CD4-positive, alpha-beta T cell (primary cell): ENCODE data around the gene DAO. TPM values are rescaled to one million over a fixed set of nuclear protein-coding genes. Genes with fewer than 3 reads are reported as not detected.

ENCODE experiments used
- ATAC-seq: fragments of 200-7000 bp; cut with Tn5 transposase; one replicate; pipeline ENCODE4 v1.10.0; 2022; ENCODE audit warnings: mild to moderate bottlenecking; ENCODE audit not compliant: poor library complexity
- CTCF ChIA-PET: fragments of 350-600 bp; sonication (Branson Sonifier 250); formaldehyde crosslinking; loops from one replicate; lab custom pipeline; 2021; ENCODE audit warnings: antibody characterized with exemption, inconsistent platforms; lab: Charles Lee
- POLR2A ChIA-PET: fragments of 350-600 bp; sonication (Branson Sonifier 250); formaldehyde crosslinking; loops from one replicate; lab custom pipeline; 2021; ENCODE audit warnings: antibody characterized with exemption, inconsistent platforms; lab: Charles Lee
- DNase-seq, 14 experiments: peaks; one replicate each; pipeline ENCODE4 v3.0.0-alpha.2; 2013 to 2020; ENCODE audit warnings: mixed read lengths in 2 of 14
- H3K27ac ChIP-seq, 2 donors: one replicate each; pipeline versions ENCODE4 v1.5.1 to v1.7.0; 2013; ENCODE audit warnings: low read length in 2 of 2, low read depth in 1 of 2, mild to moderate bottlenecking in 1 of 2
- H3K27me3 ChIP-seq, 2 experiments: 1 replicate in 1 of 2; 2 replicates in 1 of 2; pipeline versions ENCODE4 v1.6.1 to v1.7.0; 2013; ENCODE audit warnings: low read length in 2 of 2, control low read depth in 1 of 2, mild to moderate bottlenecking in 1 of 2, moderate library complexity in 1 of 2; ENCODE audit not compliant: insufficient read depth in 2 of 2, control insufficient read depth in 1 of 2
- H3K36me3 ChIP-seq: one replicate; pipeline ENCODE4 v1.6.1; 2013; ENCODE audit warnings: low read length, control low read depth; ENCODE audit not compliant: insufficient read depth
- H3K4me1 ChIP-seq: one replicate; pipeline ENCODE4 v1.6.1; 2013; ENCODE audit warnings: low read length, control low read depth; ENCODE audit not compliant: insufficient read depth
- H3K4me3 ChIP-seq: one replicate; pipeline ENCODE4 v1.5.1; 2013; ENCODE audit warnings: mild to moderate bottlenecking, low read length, moderate library complexity
- H3K9me3 ChIP-seq, 2 experiments: 1 replicate in 1 of 2; 2 replicates in 1 of 2; pipeline versions ENCODE4 v1.6.1 to v1.7.0; 2013; ENCODE audit warnings: low read length in 2 of 2, mild to moderate bottlenecking in 2 of 2, control low read depth in 1 of 2, moderate library complexity in 1 of 2; ENCODE audit not compliant: control insufficient read depth in 1 of 2, insufficient read depth in 1 of 2
- H3K27ac Mint-ChIP-seq: one replicate; pipeline ENCODE4 v1.8.0; 2020; ENCODE audit warnings: mixed read lengths
- H3K27me3 Mint-ChIP-seq: one replicate; pipeline ENCODE4 v1.8.0; 2021; ENCODE audit warnings: mixed read lengths
- H3K36me3 Mint-ChIP-seq: one replicate; pipeline ENCODE4 v1.8.0; 2021; ENCODE audit warnings: low read depth, mixed read lengths
- H3K4me1 Mint-ChIP-seq: one replicate; pipeline ENCODE4 v1.8.0; 2021; ENCODE audit warnings: low read depth, mixed read lengths
- H3K4me3 Mint-ChIP-seq: one replicate; pipeline ENCODE4 v1.8.0; 2020; ENCODE audit warnings: mild to moderate bottlenecking, mixed read lengths
- H3K9me3 Mint-ChIP-seq: one replicate; pipeline ENCODE4 v1.8.0; 2020; ENCODE audit warnings: mixed read lengths
- CTCF ChIP-seq: fragments of 200-600 bp; IDR thresholded peaks from one replicate; pipeline ENCODE4 v1.8.0; 2022; ENCODE audit warnings: antibody characterized with exemption, mild to moderate bottlenecking
- intact Hi-C, 2 experiments: fragments of 100-400 bp; cut with DNase I in 1 of 2; cut with micrococcal nuclease in 1 of 2; formaldehyde crosslinking; loops; one replicate each; pipeline versions ENCODE4 v1.15.1 to v1.9.0; 2023 to 2025; cut with DNase I, micrococcal nuclease
- total RNA-seq, 174 experiments: library from RNA in 2 of 174; stranded (reverse) in 2 of 174; gene quantifications; one replicate each; pipeline ENCODE4 v1.2.3 and lab custom pipeline; 2021 to 2026

Gene DAO
- total RNA-seq, 2 experiments from 2014 or later, result not detected

GRCh38 chr12:108918206-108918605 lies 38.3 kb downstream of the DAO start:
- Mint-ChIP-seq H3K27me3 (peaks cover 5% of the 10 kb centered on the region), H3K4me3 (no peak overlapping the region), H3K36me3 (no peaks in the 10 kb centered on the region), H3K27ac (no peak overlapping the region), H3K4me1 (no peaks in the 10 kb centered on the region), H3K9me3 (peaks cover 1% of the 10 kb centered on the region)
- no peak for TF ChIP-seq CTCF
- ATAC-seq (no peak), DNase-seq (no peak)
- intact Hi-C loops, result no loop called here
- POLR2A ChIA-PET, result no interaction called here
- Histone ChIP-seq H3K27ac (no peak overlapping the region), H3K9me3 (peaks cover 0 to 8% of the 10 kb centered on the region in 2 experiments), H3K4me3 (no peak overlapping the region), H3K27me3 (no peaks in the 10 kb centered on the region), H3K36me3 (no peaks in the 10 kb centered on the region), H3K4me1 (no peaks in the 10 kb centered on the region)
- CTCF ChIA-PET, result no interaction called here

- TF ChIP-seq CTCF, result no peak
- no peak for DNase-seq
- CTCF ChIA-PET, result no interaction called here
These were observed 39.2 kb downstream of the DAO start for GRCh38 chr12:108918960-108919642.

GRCh38 chr12:108921946-108922345 lies 42.1 kb downstream of the DAO start:
- intact Hi-C loops, result no loop called here
- Mint-ChIP-seq H3K4me3 (no peak overlapping the region), H3K27me3 (peaks cover 10% of the 10 kb centered on the region), H3K4me1 (no peaks in the 10 kb centered on the region), H3K27ac (no peak overlapping the region), H3K36me3 (no peaks in the 10 kb centered on the region), H3K9me3 (peaks cover 6% of the 10 kb centered on the region)
- Histone ChIP-seq H3K9me3 (peaks cover 0 to 8% of the 10 kb centered on the region in 2 experiments), H3K27ac (no peak overlapping the region), H3K27me3 (no peaks in the 10 kb centered on the region), H3K4me1 (no peaks in the 10 kb centered on the region), H3K4me3 (no peak overlapping the region), H3K36me3 (no peaks in the 10 kb centered on the region)
- ATAC-seq (no peak), DNase-seq (no peak)
- no peak for TF ChIP-seq CTCF
- POLR2A ChIA-PET, result no interaction called here
- CTCF ChIA-PET, result no interaction called here

More at GRCh38 chr12:108918960-108919642, 39.2 kb downstream of the DAO start:
- Histone ChIP-seq H3K4me1 (no peaks in the 10 kb centered on the region), H3K4me3 (no peak overlapping the region), H3K36me3 (no peaks in the 10 kb centered on the region), H3K27me3 (no peaks in the 10 kb centered on the region), H3K9me3 (peaks cover 0 to 8% of the 10 kb centered on the region in 2 experiments), H3K27ac (no peak overlapping the region)
- ATAC-seq, result no peak
- intact Hi-C loops, result no loop called here
- peaks cover 1% of the 10 kb centered on the region for H3K9me3 Mint-ChIP-seq
- POLR2A ChIA-PET, result no interaction called here
- H3K36me3 Mint-ChIP-seq, result no peaks in the 10 kb centered on the region
- no peak overlapping the region for H3K4me3 Mint-ChIP-seq
- H3K27ac Mint-ChIP-seq, result no peak overlapping the region
- H3K27me3 Mint-ChIP-seq, result peaks cover 5% of the 10 kb centered on the region
- H3K4me1 Mint-ChIP-seq, result no peaks in the 10 kb centered on the region
